Left lobe of liver (tissue), 2 donors: ENCODE results near the gene RALGAPA1. TPM values are rescaled to one million over a fixed set of nuclear protein-coding genes. Genes with fewer than 3 reads are reported as not detected.
"Not testable (repeated sequence)": the region's sequence is repeated elsewhere in the genome, so short reads cannot be mapped to it uniquely, and the experiment has no call there.

Experiments
- ATAC-seq: fragments of 200-7000 bp; cut with Tn5 transposase; one replicate; pipeline ENCODE4 v1.9.1; 2020; ENCODE audit warnings: mild to moderate bottlenecking, moderate library complexity
- DNase-seq: peaks from one replicate; pipeline ENCODE4 v3.0.0-alpha.2; 2020; ENCODE audit warnings: low spot score
- total RNA-seq: library from RNA; stranded (reverse); gene quantifications from one replicate; pipeline ENCODE4 v1.2.1, GENCODE V29; 2021
- donor health status: DM: no; HTN: no; CAD: no; lungs with moderate emphysema.
- donor health status: DM: no; HTN: yes; CAD: no.

The RALGAPA1 gene
- total RNA-seq, 1 donor from 2014 or later, result 21.1 TPM

DNA sequence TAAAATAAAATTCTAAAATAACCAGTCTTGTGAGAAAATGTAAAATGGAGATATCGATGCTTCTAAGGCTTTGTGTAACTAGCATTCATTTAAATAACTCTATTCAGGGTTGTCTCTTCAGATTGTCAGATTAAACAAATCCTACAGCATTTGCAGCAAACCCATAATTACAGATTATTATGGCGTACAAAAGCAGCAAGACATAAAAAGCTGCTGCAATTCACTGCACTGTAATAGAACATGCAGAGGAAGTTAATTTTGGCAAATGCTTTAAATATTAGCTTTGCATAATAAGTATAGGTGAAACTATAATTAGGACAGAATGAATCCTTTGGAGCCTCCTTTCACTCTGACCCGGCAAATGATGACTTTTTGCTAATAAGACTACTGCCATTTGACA, 176.8 kb downstream of the RALGAPA1 start:
- DNase-seq (no peak), ATAC-seq (no peak)

DNA sequence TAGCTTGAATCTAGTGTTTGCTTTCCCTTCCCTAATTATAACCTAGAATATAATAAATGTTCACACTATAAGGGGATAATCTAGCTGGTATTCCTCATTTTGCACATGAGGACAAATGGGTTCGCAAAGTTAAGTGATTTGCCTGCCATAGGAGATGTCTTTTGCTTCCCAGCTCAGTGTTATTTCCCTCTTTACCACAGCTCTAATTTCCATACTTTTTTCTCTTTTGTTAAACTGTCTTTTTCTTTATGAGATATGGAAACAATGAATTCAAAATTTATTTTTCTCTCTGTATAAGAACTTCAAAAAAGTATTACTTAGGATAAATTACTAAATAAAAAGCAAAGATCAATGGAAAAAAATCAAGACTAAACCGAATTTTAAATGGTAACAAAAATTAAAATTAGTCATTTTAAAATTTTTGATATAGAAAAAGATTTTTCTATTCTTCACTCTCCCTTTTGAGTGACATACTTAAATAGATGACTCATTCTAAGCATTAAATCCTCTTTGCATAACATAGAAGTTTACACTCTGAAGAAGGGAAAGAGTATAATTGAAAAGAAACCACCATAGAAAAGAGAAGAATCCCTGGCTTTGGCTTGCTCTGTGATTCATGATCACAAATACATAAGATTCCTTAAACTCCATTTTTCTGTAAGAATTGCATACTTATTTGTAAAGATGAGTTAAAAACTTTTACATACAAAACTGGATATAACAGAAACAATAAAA, 177.9 kb downstream of the RALGAPA1 start:
- DNase-seq (no peak), ATAC-seq (no peak)

GRCh38 chr14:35628989-35629388, 180.1 kb downstream of the RALGAPA1 start:
- ATAC-seq (no peak), DNase-seq (no peak)

DNA sequence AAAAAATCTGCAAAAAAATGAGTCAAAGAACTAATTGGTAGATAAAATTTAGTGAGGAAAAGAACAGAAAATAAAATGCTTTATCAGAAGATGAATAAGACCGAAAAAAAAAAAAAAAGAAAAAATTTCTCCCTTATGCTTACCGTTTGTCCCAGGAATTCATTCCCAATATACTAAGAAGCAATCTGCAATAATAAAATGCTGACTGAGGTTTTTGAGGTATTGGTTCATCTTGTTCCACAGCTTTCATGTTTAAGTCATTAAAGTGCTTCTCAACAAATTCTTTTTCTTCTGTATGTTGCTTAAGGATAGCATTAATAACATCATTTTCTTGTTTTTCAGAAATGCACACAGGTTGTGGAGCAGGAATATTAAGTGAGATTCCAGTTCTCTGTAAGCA, 182.1 kb downstream of the RALGAPA1 start:
- ATAC-seq, DNase-seq: not testable (repeated sequence)

DNA sequence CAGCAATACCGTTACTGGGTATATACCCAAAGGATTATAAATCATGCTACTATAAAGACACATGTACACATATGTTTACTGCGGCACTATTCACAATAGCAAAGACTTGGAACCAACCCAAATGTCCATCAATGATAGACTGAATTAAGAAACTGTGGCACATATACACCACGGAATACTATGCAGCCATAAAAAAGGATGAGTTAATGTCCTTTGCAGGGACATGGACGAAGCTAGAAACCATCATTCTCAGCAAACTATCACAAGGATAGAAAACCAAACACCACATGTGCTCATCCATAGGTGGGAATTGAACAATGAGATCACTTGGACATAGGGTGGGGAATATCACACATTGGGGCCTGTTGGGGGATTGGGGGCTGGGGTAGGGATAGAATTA, 187.1 kb downstream of the RALGAPA1 start:
- not testable (repeated sequence) for ATAC-seq, DNase-seq

DNA sequence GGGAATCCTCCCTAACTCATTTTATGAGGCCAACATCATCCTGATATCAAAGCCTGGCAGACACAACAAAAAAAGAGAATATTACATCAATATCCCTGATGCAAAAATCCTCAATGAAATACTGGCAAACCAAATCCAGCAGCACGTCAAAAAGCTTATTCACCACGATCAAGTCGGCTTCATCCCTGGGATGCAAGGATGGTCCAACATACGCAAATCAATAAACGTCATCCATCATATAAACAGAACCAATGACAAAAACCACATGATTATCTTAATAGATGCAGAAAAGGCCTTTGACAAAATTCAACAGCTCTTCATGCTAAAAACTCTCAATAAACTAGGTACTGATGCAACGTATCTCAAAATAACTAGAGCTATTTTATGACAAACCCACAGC, 189.1 kb downstream of the RALGAPA1 start:
- not testable (repeated sequence) for ATAC-seq, DNase-seq

DNA sequence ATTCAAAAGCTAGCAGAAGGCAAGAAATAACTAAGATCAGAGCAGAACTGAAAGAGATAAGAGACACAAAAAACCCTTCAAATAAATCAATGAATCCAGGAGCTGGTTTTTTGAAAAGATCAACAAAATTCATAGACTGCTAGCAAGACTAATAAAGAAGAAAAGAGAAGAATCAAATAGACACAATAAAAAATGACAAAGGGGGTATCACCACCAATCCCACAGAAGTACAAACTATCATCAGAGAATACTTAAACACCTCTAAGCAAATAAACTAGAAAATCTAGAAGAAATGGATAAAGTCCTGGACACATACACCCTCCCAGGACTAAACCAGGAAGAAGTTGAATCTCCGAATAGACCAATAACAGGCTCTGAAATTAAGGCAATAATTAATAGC, 189.6 kb downstream of the RALGAPA1 start:
- not testable (repeated sequence) for ATAC-seq, DNase-seq

- ATAC-seq, result no peak
Observed at GRCh38 chr14:35617500-35617899, 191.6 kb downstream of the RALGAPA1 start.

DNA sequence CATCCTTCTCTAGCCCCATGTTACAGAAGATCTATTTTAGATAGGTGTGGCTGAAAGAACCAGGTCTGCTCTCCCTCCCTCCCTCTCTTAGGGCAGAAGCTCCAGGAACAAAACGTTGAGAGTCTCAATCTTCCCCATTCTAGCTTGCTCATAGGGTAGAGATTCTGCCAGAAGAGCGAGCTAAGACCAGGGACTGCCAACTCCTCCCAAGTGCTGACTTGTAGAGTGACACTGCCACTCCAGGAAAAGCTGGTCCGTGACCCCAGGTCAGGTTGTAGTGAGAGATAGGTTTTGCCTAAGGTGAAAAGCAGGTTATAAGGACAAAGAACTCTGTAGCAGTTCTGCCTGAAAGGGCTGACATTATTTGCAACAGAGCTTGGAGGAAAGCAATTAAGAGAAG, 201.7 kb downstream of the RALGAPA1 start:
- no peak for DNase-seq

More at GRCh38 chr14:35617500-35617899, 191.6 kb downstream of the RALGAPA1 start:
- no peak for DNase-seq

GRCh38 chr14:35600253-35600652, 208.8 kb downstream of the RALGAPA1 start:
- DNase-seq (no peak), ATAC-seq (no peak)

More for the DNA sequence above, 201.7 kb downstream of the RALGAPA1 start:
- no peak for ATAC-seq

DNA sequence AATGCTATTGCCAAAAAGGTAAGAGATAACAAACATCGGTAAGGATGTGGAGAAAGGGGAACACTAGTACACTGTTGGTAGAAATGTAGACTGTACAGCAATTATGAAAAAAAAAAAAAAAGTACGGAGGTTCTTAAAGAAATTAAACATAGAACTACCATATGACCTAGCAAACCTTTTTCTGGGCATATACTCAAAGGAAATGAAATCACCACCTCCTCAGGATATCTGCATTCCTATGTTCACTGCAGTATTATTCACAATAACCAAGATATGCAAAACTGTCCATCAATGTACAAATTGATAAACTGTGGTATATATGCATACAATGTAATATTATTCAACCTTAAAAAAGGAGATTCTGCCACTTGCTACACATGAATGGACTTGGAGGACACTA, 214.5 kb downstream of the RALGAPA1 start:
- no peak for DNase-seq
- ATAC-seq, result no peak

- not testable (repeated sequence) for ATAC-seq, DNase-seq
Observed at GRCh38 chr14:35587373-35587772, 221.7 kb downstream of the RALGAPA1 start.

- ATAC-seq (no peak), DNase-seq (no peak)
Observed at GRCh38 chr14:35578639-35579038, 230.5 kb downstream of the RALGAPA1 start.

- ATAC-seq, result no peak
- DNase-seq, result no peak
Observed at GRCh38 chr14:35578135-35578534, 231.0 kb downstream of the RALGAPA1 start.

GRCh38 chr14:35576856-35577255, 232.2 kb downstream of the RALGAPA1 start:
- ATAC-seq (no peak), DNase-seq (no peak)

DNA sequence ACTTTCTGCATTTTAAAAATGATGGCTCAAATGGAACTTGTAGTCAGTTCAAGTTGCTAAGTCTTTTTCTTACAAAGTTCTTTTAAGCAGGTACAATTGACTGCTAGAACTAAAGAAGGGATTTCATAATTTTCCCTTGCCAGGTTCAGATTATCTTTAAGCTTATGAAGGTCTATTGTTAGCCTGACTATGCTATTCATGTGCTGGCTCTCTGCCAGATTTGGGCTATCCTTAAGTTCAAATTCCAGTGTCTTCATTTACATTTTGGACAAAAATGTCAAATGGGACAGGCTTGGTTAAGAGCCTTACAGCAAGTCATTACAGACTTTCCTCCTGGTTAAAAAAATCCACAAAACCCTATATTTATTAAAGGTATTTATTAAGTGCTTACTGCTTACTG, 232.8 kb downstream of the RALGAPA1 start:
- no peak for DNase-seq
- ATAC-seq, result no peak

GRCh38 chr14:35573911-35574310, 235.2 kb downstream of the RALGAPA1 start:
- no peak for DNase-seq
- ATAC-seq, result no peak

DNA sequence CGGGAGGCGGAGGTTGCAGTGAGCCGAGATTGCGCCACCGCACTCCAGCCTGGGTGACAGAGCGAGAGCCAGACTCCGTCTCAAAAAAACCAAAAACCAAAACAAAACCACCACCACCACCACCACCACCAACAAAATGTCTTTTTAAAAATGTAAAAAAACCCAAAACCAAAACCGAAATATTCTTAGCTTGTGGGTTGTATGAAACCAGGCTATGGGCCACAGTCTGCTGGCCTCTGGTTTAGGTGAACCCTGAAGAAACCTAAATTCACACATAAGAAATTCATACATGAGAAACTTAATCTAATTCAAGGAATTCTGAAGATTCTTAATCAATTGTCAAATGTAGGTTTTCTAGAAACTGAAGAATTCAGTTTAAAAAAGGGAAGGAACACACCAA, 237.5 kb downstream of the RALGAPA1 start:
- DNase-seq (no peak), ATAC-seq (no peak)

DNA sequence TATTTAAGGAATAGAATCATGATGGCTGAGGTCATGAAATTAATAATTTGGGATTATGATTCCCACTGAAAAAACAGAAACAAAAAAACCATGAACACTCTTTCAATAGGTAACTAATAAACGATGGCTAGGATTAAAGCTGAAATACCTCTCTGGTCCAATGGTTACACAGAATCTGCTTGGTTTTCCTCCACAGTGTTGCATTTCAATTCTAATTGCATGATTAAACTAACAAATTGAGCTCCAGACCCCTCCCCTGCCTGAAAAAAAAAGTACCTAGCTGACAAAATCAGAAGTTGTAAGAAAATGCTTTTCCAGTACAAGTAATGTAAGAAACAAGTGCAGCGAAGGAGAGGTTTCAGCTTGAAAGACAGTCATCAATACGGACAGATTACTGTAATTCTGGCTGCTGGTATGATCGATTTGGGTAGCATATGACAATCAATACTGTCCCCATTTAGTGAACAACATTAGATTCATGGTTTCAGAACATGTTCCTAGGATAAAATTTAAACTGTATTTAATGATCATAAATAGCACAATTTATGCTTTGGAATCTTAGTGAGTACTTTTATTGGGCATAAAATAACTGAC, 243.1 kb downstream of the RALGAPA1 start:
- ATAC-seq (no peak), DNase-seq (no peak)

GRCh38 chr14:35558680-35559079, 250.4 kb downstream of the RALGAPA1 start:
- no peak for ATAC-seq
- no peak for DNase-seq

DNA sequence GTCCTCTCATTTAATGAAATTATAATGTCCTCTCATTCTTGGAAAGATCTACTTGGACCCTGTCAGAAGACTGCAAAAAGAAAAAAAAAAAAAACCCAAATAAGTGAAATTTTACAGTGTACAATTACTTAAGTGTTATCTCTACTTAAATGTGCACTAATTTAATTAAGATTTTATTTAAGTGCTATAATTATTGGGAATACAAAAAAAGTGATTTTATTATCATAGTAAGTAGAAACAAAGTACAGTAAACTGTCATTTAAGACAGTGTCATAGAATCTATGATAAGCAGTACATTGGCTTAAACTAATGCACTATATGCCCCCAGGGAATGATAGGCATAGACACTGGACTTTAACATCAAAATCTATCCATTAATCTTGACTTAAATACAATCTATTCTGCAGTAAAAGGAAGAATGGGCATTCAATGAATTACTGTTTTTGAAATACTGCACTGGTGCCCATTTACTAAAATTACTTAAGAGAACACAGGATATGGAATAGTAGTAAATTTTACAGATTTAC, 251.8 kb downstream of the RALGAPA1 start:
- no peak for DNase-seq
- no peak for ATAC-seq

- ATAC-seq, result no peak
- no peak for DNase-seq
Observed at GRCh38 chr14:35556548-35556947, 252.5 kb downstream of the RALGAPA1 start.
